Activated T-helper 1 cell treated with anti-CD3 and anti-CD28 coated beads, Interleukin-2, amount 50 U/mL, for 16 hours (primary cell): ENCODE results near the gene PSTPIP2.
"Not testable (repeated sequence)": the region's sequence is repeated elsewhere in the genome, so short reads cannot be mapped to it uniquely, and the experiment has no call there.

Source experiments
- DNase-seq, 2 donors: peaks; one replicate each; pipeline ENCODE4 v3.0.0-alpha.2; 2020; ENCODE audit warnings: low read depth in 1 of 2, low spot score in 1 of 2

The PSTPIP2 gene

GRCh38 chr18:45993438-45993837, 78.6 kb downstream of the PSTPIP2 start:
- no peak for DNase-seq

GRCh38 chr18:45992527-45992926, 79.5 kb downstream of the PSTPIP2 start:
- DNase-seq = not testable (repeated sequence)

- no peak for DNase-seq
Measured at GRCh38 chr18:45991788-45992187, 80.3 kb downstream of the PSTPIP2 start.

GRCh38 chr18:45984546-45985235, 87.4 kb downstream of the PSTPIP2 start:
- no peak for DNase-seq

GRCh38 chr18:45981821-45982220, 90.2 kb downstream of the PSTPIP2 start:
- DNase-seq = no peak

- no peak for DNase-seq
Measured at GRCh38 chr18:45980229-45980628, 91.8 kb downstream of the PSTPIP2 start.

GRCh38 chr18:45978084-45978483, 94.0 kb downstream of the PSTPIP2 start:
- no peak for DNase-seq

GRCh38 chr18:45976974-45977373, 95.1 kb downstream of the PSTPIP2 start:
- no peak for DNase-seq

- no peak for DNase-seq
Measured at GRCh38 chr18:45976566-45976965, 95.5 kb downstream of the PSTPIP2 start.

- peak; percentile 32 to 34 for DNase-seq
Measured at GRCh38 chr18:45974088-45974536, 97.9 kb downstream of the PSTPIP2 start.

- peak; percentile 81 to 88 for DNase-seq
Measured at GRCh38 chr18:45967007-45967706, 104.9 kb downstream of the PSTPIP2 start, which contains the start of gene EPG5. EPG5 (minus strand) TSS chr18:45967329; CDS start chr18:45967239, 90 bp downstream.

- not testable (repeated sequence) for DNase-seq
Measured at GRCh38 chr18:45964913-45965312, 107.1 kb downstream of the PSTPIP2 start.

GRCh38 chr18:45962866-45963265, 109.2 kb downstream of the PSTPIP2 start:
- no peak for DNase-seq

GRCh38 chr18:45962461-45962860, 109.6 kb downstream of the PSTPIP2 start:
- DNase-seq = no peak

GRCh38 chr18:45959484-45959883, 112.6 kb downstream of the PSTPIP2 start:
- not testable (repeated sequence) for DNase-seq

GRCh38 chr18:45958730-45959129, 113.3 kb downstream of the PSTPIP2 start:
- no peak for DNase-seq

- no peak for DNase-seq
Measured at GRCh38 chr18:45958027-45958426, 114.0 kb downstream of the PSTPIP2 start.

- DNase-seq = no peak
Measured at GRCh38 chr18:45957100-45957499, 115.0 kb downstream of the PSTPIP2 start.

GRCh38 chr18:45954070-45954934, 117.8 kb downstream of the PSTPIP2 start:
- no peak for DNase-seq

- DNase-seq = no peak
Measured at GRCh38 chr18:45951016-45951714, 120.9 kb downstream of the PSTPIP2 start.

- DNase-seq = no peak
Measured at GRCh38 chr18:45945669-45946068, 126.4 kb downstream of the PSTPIP2 start.
